ENCODE results near the gene ST3GAL2. TPM values are rescaled to one million over a fixed set of nuclear protein-coding genes. Genes with fewer than 3 reads are reported as not detected.

The ST3GAL2 gene
- total and polyA plus RNA-seq, 9 of the 15 experiments (the other 6 are each of a cell fraction or from before 2014, with no cell fraction given) = 1.5 to 108 (median 34.3) TPM

DNA sequence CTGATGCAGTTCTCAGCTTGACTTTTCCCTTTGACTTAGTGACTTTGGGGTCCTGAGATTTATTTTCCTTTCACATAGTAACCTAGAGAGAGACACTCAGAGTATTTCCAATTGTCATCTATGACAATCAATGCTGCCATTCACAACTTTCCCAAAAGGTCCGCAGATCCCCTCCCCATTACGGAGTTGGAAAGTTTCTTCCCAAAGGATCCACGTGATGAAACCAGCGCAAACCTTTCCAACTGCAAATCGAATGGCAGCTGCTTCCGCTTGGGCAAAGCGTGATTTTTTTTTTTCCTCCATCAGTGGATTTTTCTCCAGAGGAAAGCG is 15.0 kb upstream of the ST3GAL2 start (continued):
- no peak for TF ChIP-seq HINFP (tag; conservative IDR thresholded peaks at IDR 0.05; ENCODE audit: low read depth)
- TF ChIP-seq NFIX (CRISPR knock-in tag; IDR thresholded peaks at IDR 0.05; ENCODE audit: low read depth) = no peak
- TF ChIP-seq ELF2 (CRISPR knock-in tag; IDR thresholded peaks at IDR 0.05) = no peak
- TF ChIP-seq TARDBP (IDR thresholded peaks at IDR 0.05) = no peak
- 0 out of 2 replicates have a peak, but pooled peaks have one; percentile 49 for TF ChIP-seq FOXP1 (CRISPR knock-in tag; IDR thresholded peaks at IDR 0.05)
- 0 out of 2 replicates have a peak, but pooled peaks have one; percentile 74 for TF ChIP-seq PHF21A (IDR thresholded peaks at IDR 0.05; ENCODE audit: borderline replicate concordance, low read depth)
- TF ChIP-seq, protein P1, sequence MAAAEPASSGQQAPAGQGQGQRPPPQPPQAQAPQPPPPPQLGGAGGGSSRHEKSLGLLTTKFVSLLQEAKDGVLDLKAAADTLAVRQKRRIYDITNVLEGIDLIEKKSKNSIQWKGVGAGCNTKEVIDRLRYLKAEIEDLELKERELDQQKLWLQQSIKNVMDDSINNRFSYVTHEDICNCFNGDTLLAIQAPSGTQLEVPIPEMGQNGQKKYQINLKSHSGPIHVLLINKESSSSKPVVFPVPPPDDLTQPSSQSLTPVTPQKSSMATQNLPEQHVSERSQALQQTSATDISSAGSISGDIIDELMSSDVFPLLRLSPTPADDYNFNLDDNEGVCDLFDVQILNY (CRISPR knock-in tag; IDR thresholded peaks at IDR 0.05) = no peak
- TF ChIP-seq, protein P2, sequence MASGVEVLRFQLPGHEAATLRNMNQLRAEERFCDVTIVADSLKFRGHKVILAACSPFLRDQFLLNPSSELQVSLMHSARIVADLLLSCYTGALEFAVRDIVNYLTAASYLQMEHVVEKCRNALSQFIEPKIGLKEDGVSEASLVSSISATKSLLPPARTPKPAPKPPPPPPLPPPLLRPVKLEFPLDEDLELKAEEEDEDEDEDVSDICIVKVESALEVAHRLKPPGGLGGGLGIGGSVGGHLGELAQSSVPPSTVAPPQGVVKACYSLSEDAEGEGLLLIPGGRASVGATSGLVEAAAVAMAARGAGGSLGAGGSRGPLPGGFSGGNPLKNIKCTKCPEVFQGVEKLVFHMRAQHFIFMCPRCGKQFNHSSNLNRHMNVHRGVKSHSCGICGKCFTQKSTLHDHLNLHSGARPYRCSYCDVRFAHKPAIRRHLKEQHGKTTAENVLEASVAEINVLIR (CRISPR knock-in tag; IDR thresholded peaks at IDR 0.05) = no peak
- TF ChIP-seq GATA2 (CRISPR knock-in tag; IDR thresholded peaks at IDR 0.05) = no peak
- TF ChIP-seq ZNF592 (IDR thresholded peaks at IDR 0.05) = no peak
- TF ChIP-seq ZNF436 (CRISPR knock-in tag; IDR thresholded peaks at IDR 0.05) = no peak
- TF ChIP-seq SAFB2 (IDR thresholded peaks at IDR 0.05; ENCODE audit: borderline replicate concordance, low read depth, low read length, severe bottlenecking) = no peak
- TF ChIP-seq DPF2 (IDR thresholded peaks at IDR 0.05) = 0 out of 2 replicates have a peak, but pooled peaks have one; percentile 14
- no peak for TF ChIP-seq ZBTB7A (IDR thresholded peaks at IDR 0.05; ENCODE audit: borderline replicate concordance, control insufficient read depth, low read depth, low read length)
- TF ChIP-seq NFXL1 (CRISPR knock-in tag; IDR thresholded peaks at IDR 0.05) = no peak
- TF ChIP-seq ZNF449 (CRISPR knock-in tag; IDR thresholded peaks at IDR 0.05) = peak; percentile 55; the same call in 1 of the 2 replicates
- TF ChIP-seq ZNF23 (CRISPR knock-in tag; IDR thresholded peaks at IDR 0.05) = no peak
- no peak for TF ChIP-seq ZNF239 (CRISPR knock-in tag; IDR thresholded peaks at IDR 0.05)
- TF ChIP-seq HCFC1 (IDR thresholded peaks at IDR 0.05; ENCODE audit: low read depth, low read length) = no peak
- no peak for TF ChIP-seq ZNF707 (CRISPR knock-in tag; conservative IDR thresholded peaks at IDR 0.05)
- peak; percentile 68; the same call in 1 of the 2 replicates for TF ChIP-seq GABPA (tag; conservative IDR thresholded peaks at IDR 0.05; ENCODE audit: low read depth)

Measured in K562 (cell line).